ENCODE data around the gene RNF126. TPM values are rescaled to one million over a fixed set of nuclear protein-coding genes. Genes with fewer than 3 reads are reported as not detected.

Gene RNF126
- polyA plus RNA-seq, 1 donor from 2014 or later: 33.7 TPM

GRCh38 chr19:688214-688613 lies 25.2 kb upstream of the RNF126 start:
- TF ChIP-seq TAF1 (IDR thresholded peaks at IDR 0.05; ENCODE audit: low read depth) (no peak), POLR2AphosphoS5 (IDR thresholded peaks at IDR 0.05) (no peak), MXI1 (conservative IDR thresholded peaks at IDR 0.05; ENCODE audit: poor library complexity, severe bottlenecking) (no peak), RAD21 (conservative IDR thresholded peaks at IDR 0.05) (no peak), SMC3 (conservative IDR thresholded peaks at IDR 0.05; ENCODE audit: poor library complexity) (no peak), CTCF (IDR thresholded peaks at IDR 0.05; ENCODE audit: poor library complexity, severe bottlenecking) (no peak)
- Histone ChIP-seq H3K4me2 (ENCODE audit: low read length) (no peak overlapping the region), H3K9ac (ENCODE audit: low read length) (no peak overlapping the region), H3K27me3 (ENCODE audit: insufficient read depth, low read depth, low read length) (no peaks in the 10 kb centered on the region), H3K9me2 (ENCODE audit: insufficient read depth, low read length) (no peaks in the 10 kb centered on the region), H3K9me3 (ENCODE audit: low read length) (no peaks in the 10 kb centered on the region), H4K20me1 (ENCODE audit: insufficient read depth) (no peaks in the 10 kb centered on the region), H3K27ac (ENCODE audit: low read length) (no peak overlapping the region), H2AFZ (ENCODE audit: low read depth, low read length) (no peak overlapping the region), H3K36me3 (ENCODE audit: insufficient read depth, low read length) (no peaks in the 10 kb centered on the region), H3F3A (ENCODE audit: insufficient read depth, low read length, poor library complexity, severe bottlenecking) (no peaks in the 10 kb centered on the region), H3K4me3 (ENCODE audit: low read length) (no peak overlapping the region), H3K79me2 (replicated peaks; ENCODE audit: insufficient read depth, low read length) (no peaks in the 10 kb centered on the region)

GRCh38 chr19:687569-688166 lies 24.7 kb upstream of the RNF126 start:
- Histone ChIP-seq H3K4me2 (ENCODE audit: low read length) (no peak overlapping the region), H3K27ac (ENCODE audit: low read length) (no peak overlapping the region), H3K9ac (ENCODE audit: low read length) (no peak overlapping the region), H3K27me3 (ENCODE audit: insufficient read depth, low read depth, low read length) (no peaks in the 10 kb centered on the region), H3K9me2 (ENCODE audit: insufficient read depth, low read length) (no peaks in the 10 kb centered on the region), H2AFZ (ENCODE audit: low read depth, low read length) (no peak overlapping the region), H3K4me3 (ENCODE audit: low read length) (no peak overlapping the region), H4K20me1 (ENCODE audit: insufficient read depth) (no peaks in the 10 kb centered on the region), H3F3A (ENCODE audit: insufficient read depth, low read length, poor library complexity, severe bottlenecking) (no peaks in the 10 kb centered on the region), H3K9me3 (ENCODE audit: low read length) (no peaks in the 10 kb centered on the region), H3K79me2 (replicated peaks; ENCODE audit: insufficient read depth, low read length) (no peaks in the 10 kb centered on the region), H3K36me3 (ENCODE audit: insufficient read depth, low read length) (no peaks in the 10 kb centered on the region)
- TF ChIP-seq EZH2 (IDR thresholded peaks at IDR 0.05; ENCODE audit: borderline replicate concordance, insufficient read depth, low read length, poor library complexity, severe bottlenecking) (no peak), SMC3 (conservative IDR thresholded peaks at IDR 0.05; ENCODE audit: poor library complexity) (no peak), POLR2AphosphoS5 (IDR thresholded peaks at IDR 0.05) (no peak), RAD21 (conservative IDR thresholded peaks at IDR 0.05) (no peak), EP300 (conservative IDR thresholded peaks at IDR 0.05; ENCODE audit: poor library complexity, severe bottlenecking) (no peak), REST (IDR thresholded peaks at IDR 0.05; ENCODE audit: borderline replicate concordance) (no peak), CTCF (IDR thresholded peaks at IDR 0.05; ENCODE audit: poor library complexity, severe bottlenecking) (no peak), TAF1 (IDR thresholded peaks at IDR 0.05; ENCODE audit: low read depth) (no peak), MXI1 (conservative IDR thresholded peaks at IDR 0.05; ENCODE audit: poor library complexity, severe bottlenecking) (no peak)

Measured in neural cell (in vitro differentiated cells).